ENCODE data around the gene ATP6V1E1. TPM values are rescaled to one million over a fixed set of nuclear protein-coding genes. Genes with fewer than 3 reads are reported as not detected.
"Not testable (repeated sequence)": the region's sequence is repeated elsewhere in the genome, so short reads cannot be mapped to it uniquely, and the experiment has no call there.

The ATP6V1E1 gene
- 128 and 177 TPM in 2 replicates for total RNA-seq

- peak within 1 kb of the TSS; percentile 100 for H3K4me3 ChIP-seq (ENCODE audit: low read depth, low read length)
- no peak for TF ChIP-seq CTCF (IDR thresholded peaks at IDR 0.05; ENCODE audit: insufficient read depth, low read depth, low read length)
- DNase-seq (ENCODE audit: low read depth) = peak; percentile 99
Measured at GRCh38 chr22:17628406-17629172, at the start of gene ATP6V1E1. TSS of gene ATP6V1E1 (minus strand) at chr22:17628749. CDS start at chr22:17628635, 114 bp downstream.

- peak; percentile 27 for DNase-seq (ENCODE audit: low read depth)
- TF ChIP-seq CTCF (IDR thresholded peaks at IDR 0.05; ENCODE audit: insufficient read depth, low read depth, low read length) = no peak
- H3K4me3 ChIP-seq (ENCODE audit: low read depth, low read length) = no peak overlapping the region
Measured at GRCh38 chr22:17675584-17675983, 47.0 kb upstream of the ATP6V1E1 start.

- H3K4me3 ChIP-seq (ENCODE audit: low read depth, low read length) = no peak overlapping the region
- no peak for TF ChIP-seq CTCF (IDR thresholded peaks at IDR 0.05; ENCODE audit: insufficient read depth, low read depth, low read length)
- DNase-seq (ENCODE audit: low read depth) = no peak
Measured at GRCh38 chr22:17674152-17674551, 45.6 kb upstream of the ATP6V1E1 start.

GRCh38 chr22:17672417-17672991 lies 44.0 kb upstream of the ATP6V1E1 start:
- H3K4me3 ChIP-seq (ENCODE audit: low read depth, low read length) = no peak overlapping the region
- no peak for TF ChIP-seq CTCF (IDR thresholded peaks at IDR 0.05; ENCODE audit: insufficient read depth, low read depth, low read length)
- DNase-seq (ENCODE audit: low read depth) = peak; percentile 53

GRCh38 chr22:17671521-17672092 lies 43.1 kb upstream of the ATP6V1E1 start:
- DNase-seq (ENCODE audit: low read depth) = peak; percentile 54
- H3K4me3 ChIP-seq (ENCODE audit: low read depth, low read length) = not testable (repeated sequence)

- no peak overlapping the region for H3K4me3 ChIP-seq (ENCODE audit: low read depth, low read length)
- DNase-seq (ENCODE audit: low read depth) = no peak
- TF ChIP-seq CTCF (IDR thresholded peaks at IDR 0.05; ENCODE audit: insufficient read depth, low read depth, low read length) = no peak
Measured at GRCh38 chr22:17665854-17666253, 37.3 kb upstream of the ATP6V1E1 start.

GRCh38 chr22:17665248-17665647 lies 36.7 kb upstream of the ATP6V1E1 start:
- no peak overlapping the region for H3K4me3 ChIP-seq (ENCODE audit: low read depth, low read length)
- TF ChIP-seq CTCF (IDR thresholded peaks at IDR 0.05; ENCODE audit: insufficient read depth, low read depth, low read length) = no peak
- no peak for DNase-seq (ENCODE audit: low read depth)
